ENCODE data around the gene ANTXRL.

DNA sequence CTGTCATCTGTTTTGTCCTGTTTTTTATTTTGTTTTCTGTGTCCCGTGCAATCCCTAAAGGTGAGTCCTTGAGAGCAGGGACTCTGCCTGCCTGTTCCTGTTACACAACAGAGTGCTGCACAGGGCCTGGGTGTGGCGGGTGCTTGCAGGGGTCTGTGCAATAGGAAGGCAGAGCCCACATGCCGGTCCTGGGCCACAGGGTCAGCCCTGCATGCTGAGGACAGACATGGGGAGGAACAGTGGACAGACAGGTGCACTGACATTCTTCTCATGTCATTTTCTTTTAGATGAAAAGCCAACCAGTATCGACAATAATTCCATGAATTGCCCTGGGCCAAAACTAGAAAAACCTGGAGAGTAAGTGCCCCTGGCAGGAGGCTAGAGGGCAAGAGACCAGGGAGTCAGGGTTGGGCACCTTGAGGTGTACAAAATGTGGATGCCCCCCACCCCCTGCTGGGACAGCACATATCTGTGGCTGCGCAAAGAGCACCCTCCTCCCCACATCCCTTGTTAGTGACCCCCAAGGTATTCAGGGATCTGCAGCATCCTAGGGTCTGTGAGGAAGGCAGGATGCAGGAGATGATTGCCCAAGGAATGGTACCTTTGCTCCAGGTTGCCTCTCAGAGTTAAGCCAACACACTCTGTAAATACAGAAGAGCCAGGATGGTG is 19.9 kb downstream of the ANTXRL start:
- TF ChIP-seq, protein P1, sequence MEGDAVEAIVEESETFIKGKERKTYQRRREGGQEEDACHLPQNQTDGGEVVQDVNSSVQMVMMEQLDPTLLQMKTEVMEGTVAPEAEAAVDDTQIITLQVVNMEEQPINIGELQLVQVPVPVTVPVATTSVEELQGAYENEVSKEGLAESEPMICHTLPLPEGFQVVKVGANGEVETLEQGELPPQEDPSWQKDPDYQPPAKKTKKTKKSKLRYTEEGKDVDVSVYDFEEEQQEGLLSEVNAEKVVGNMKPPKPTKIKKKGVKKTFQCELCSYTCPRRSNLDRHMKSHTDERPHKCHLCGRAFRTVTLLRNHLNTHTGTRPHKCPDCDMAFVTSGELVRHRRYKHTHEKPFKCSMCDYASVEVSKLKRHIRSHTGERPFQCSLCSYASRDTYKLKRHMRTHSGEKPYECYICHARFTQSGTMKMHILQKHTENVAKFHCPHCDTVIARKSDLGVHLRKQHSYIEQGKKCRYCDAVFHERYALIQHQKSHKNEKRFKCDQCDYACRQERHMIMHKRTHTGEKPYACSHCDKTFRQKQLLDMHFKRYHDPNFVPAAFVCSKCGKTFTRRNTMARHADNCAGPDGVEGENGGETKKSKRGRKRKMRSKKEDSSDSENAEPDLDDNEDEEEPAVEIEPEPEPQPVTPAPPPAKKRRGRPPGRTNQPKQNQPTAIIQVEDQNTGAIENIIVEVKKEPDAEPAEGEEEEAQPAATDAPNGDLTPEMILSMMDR (IDR thresholded peaks at IDR 0.05): no peak
- TF ChIP-seq POLR2AphosphoS5 (IDR thresholded peaks at IDR 0.05) (no peak), POLR2A (IDR thresholded peaks at IDR 0.05) (no peak), EP300 (IDR thresholded peaks at IDR 0.05) (no peak)
